22Rv1 (cell line): ENCODE data around the gene KIF7.

Experiments
- ZFX ChIP-seq: fragments of 450-650 bp; IDR thresholded peaks from 2 replicates; pipeline ENCODE4 v1.6.1; 2017; ENCODE audit warnings: antibody characterized with exemption, borderline replicate concordance
- TF ChIP-seq, protein P1 (sequence below): fragments of 450-650 bp; IDR thresholded peaks from 2 replicates; pipeline ENCODE4 v1.5.1; 2017; ENCODE audit warnings: mild to moderate bottlenecking

DNA sequence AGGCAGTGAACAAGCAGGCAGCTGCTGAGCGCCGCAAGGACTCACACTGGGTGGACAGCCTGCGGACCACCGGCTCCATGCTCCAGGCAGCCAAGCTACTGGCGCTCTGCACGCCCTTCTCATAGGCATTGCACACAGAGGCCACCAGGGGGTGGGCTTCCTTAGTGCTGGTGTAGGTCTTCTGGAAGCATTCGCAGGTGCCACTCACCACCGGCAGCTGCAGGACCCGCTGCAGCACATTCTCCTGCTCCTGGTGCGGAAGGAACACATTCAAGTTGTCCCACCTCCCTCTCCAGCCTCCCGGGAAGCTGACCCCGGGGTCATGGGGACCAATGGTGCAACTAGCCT is 17.9 kb upstream of the KIF7 start:
- TF ChIP-seq, protein P1, sequence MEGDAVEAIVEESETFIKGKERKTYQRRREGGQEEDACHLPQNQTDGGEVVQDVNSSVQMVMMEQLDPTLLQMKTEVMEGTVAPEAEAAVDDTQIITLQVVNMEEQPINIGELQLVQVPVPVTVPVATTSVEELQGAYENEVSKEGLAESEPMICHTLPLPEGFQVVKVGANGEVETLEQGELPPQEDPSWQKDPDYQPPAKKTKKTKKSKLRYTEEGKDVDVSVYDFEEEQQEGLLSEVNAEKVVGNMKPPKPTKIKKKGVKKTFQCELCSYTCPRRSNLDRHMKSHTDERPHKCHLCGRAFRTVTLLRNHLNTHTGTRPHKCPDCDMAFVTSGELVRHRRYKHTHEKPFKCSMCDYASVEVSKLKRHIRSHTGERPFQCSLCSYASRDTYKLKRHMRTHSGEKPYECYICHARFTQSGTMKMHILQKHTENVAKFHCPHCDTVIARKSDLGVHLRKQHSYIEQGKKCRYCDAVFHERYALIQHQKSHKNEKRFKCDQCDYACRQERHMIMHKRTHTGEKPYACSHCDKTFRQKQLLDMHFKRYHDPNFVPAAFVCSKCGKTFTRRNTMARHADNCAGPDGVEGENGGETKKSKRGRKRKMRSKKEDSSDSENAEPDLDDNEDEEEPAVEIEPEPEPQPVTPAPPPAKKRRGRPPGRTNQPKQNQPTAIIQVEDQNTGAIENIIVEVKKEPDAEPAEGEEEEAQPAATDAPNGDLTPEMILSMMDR = peak; percentile 84
- TF ChIP-seq ZFX = no peak
